VCaP (cell line): ENCODE results near the gene ACTN4.
"Not testable (repeated sequence)": the region's sequence is repeated elsewhere in the genome, so short reads cannot be mapped to it uniquely, and the experiment has no call there.

ENCODE experiments used
- H3K27ac ChIP-seq: fragments of 450-650 bp; 2 replicates; pipeline ENCODE4 v1.5.1; 2017
- TF ChIP-seq, protein P1 (sequence below): fragments of 450-650 bp; conservative IDR thresholded peaks from 2 replicates; pipeline ENCODE4 v1.5.1; 2017; ENCODE audit warnings: mild to moderate bottlenecking, moderate library complexity

Gene ACTN4

DNA sequence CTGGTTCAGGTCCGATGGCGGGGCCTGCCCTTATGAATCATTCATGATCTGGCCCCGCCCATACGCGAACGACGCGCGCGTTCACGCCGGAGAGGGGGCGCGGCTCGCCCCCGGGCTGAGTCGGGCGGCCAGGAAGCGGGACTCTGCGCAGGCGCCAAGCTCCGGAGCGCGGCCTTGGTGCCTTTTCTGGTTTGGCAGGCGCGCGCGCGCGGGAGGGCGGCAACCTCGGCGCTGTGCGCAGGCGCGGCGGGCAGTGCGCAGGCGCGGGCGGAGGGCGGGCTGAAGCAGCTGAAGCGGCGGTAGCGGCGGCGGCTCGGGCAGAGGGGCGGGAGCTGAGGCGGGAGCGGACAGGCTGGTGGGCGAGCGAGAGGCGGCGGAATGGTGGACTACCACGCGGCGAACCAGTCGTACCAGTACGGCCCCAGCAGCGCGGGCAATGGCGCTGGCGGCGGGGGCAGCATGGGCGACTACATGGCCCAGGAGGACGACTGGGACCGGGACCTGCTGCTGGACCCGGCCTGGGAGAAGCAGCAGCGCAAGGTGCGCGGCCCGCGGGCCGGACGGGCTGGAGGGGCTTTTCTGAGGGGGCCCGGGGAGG lies at the start of gene ACTN4:
Gene ACTN4, plus strand, starts transcription at position 282 of the 598 bp plus-strand sequence. Its CDS starts 97 bp downstream, at position 379.
- peak within 1 kb of the TSS; percentile 92 for H3K27ac ChIP-seq

GRCh38 chr19:38599722-38600121 lies 47.7 kb upstream of the ACTN4 start:
- no peak overlapping the region for H3K27ac ChIP-seq
- TF ChIP-seq, protein P1, sequence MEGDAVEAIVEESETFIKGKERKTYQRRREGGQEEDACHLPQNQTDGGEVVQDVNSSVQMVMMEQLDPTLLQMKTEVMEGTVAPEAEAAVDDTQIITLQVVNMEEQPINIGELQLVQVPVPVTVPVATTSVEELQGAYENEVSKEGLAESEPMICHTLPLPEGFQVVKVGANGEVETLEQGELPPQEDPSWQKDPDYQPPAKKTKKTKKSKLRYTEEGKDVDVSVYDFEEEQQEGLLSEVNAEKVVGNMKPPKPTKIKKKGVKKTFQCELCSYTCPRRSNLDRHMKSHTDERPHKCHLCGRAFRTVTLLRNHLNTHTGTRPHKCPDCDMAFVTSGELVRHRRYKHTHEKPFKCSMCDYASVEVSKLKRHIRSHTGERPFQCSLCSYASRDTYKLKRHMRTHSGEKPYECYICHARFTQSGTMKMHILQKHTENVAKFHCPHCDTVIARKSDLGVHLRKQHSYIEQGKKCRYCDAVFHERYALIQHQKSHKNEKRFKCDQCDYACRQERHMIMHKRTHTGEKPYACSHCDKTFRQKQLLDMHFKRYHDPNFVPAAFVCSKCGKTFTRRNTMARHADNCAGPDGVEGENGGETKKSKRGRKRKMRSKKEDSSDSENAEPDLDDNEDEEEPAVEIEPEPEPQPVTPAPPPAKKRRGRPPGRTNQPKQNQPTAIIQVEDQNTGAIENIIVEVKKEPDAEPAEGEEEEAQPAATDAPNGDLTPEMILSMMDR: no peak

More for the DNA sequence above, at the start of gene ACTN4:
- TF ChIP-seq, protein P1: no peak

DNA sequence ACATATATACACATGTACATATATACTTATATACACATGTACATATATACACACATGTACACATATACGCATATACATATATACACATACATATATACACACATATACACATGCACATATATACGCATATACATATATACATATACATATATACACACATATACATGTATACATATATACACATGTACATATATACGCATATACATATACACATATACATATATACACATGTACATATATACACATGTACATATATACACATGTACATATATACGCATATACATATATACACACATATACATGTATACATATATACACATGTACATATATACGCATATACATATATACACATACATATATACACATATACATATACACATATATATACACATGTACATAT lies 44.6 kb upstream of the ACTN4 start:
- not testable (repeated sequence) for H3K27ac ChIP-seq

DNA sequence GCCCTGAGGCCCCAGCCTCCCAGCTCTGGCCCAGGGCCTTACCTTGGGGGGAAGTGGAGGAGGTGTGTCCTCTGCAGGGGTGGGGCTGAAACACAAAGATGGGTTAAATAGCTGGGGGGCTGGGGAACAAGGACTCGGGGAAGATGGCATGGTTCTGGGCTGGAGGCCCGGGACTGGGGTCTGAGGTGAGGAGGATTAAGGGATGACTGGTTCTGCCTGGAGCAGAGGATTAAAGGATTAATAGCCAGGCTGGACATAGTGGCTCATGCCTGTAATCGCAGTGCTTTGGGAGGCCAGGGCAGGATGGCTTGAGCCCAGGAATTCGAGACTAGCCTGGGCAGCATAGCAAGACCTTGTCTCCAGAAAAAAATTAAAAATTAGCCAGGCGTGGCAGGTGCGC lies 41.3 kb upstream of the ACTN4 start:
- TF ChIP-seq, protein P1: no peak
- H3K27ac ChIP-seq: no peak overlapping the region

DNA sequence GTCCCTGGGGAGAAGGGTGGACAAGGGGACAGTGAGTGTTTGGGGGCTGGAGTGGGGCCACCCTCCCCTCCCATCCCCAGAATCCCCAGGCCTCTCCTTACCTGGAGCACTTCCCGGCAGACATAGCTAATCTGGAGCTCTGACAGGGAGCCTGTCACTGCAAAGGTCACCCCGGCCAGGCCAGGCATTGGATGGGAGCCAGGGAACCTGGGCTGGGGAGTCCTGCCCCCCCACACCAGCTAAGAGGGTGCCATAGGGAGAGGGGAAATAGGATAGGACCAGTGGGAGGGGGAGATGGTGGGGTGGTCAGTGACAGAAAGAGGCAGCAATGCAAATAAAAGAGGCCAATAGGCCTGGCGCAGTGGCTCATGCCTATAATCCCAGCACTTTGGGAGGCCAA lies 33.2 kb upstream of the ACTN4 start:
- TF ChIP-seq, protein P1: no peak
- no peak overlapping the region for H3K27ac ChIP-seq

DNA sequence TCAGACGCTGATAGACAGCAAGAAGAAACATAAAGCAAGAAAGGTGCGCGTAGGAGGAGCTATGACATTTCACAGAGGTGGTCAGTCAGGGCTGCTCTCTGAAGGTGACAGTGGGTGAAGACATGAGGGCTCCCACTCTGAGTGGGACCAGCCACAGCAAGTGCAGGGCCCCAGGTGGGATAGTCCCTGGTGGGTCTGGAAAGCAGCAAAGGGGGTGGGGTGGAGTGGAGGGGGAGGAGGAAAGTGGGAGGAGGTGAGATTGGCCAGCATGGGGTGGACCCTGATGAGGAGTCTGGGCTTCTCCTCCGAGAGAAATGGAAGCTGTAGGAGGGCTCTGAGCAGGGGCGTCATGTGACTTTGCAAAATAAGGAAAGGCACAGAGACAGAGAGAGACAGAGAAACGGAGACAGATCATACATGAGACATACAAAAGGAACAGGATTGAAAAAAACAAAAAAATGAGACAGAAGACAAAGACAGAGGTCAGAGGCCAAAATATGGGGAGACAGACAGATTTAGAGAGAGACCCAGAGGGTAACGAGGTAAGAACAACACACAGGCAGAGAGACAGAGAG lies 32.4 kb upstream of the ACTN4 start:
- H3K27ac ChIP-seq: no peak overlapping the region
- TF ChIP-seq, protein P1: no peak

DNA sequence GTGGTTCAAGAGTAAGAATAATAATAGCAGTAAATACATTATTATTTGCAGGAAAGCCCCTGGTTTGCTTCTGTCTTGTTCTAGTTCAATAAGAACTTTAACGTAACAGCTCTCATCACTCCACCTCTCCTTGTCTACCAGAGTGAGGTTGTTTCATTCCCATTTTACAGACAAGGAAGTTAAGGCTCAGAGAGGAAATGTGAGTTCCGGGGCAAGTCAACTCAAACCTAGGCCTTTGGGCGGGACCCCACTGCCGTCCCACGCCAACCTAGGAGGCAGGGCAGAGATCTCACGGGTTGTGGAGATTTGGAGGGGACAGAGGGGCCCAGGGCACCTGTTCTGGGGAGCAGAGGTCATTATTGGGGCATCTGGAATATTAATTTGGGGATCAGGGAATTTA lies 31.2 kb upstream of the ACTN4 start:
- H3K27ac ChIP-seq: no peak overlapping the region
- TF ChIP-seq, protein P1: no peak

GRCh38 chr19:38617283-38617763 lies 30.1 kb upstream of the ACTN4 start:
- TF ChIP-seq, protein P1: no peak
- H3K27ac ChIP-seq: peak overlapping the region; percentile 94
